ENCODE data around the gene DNAH10.

DNAH10 gene

DNA sequence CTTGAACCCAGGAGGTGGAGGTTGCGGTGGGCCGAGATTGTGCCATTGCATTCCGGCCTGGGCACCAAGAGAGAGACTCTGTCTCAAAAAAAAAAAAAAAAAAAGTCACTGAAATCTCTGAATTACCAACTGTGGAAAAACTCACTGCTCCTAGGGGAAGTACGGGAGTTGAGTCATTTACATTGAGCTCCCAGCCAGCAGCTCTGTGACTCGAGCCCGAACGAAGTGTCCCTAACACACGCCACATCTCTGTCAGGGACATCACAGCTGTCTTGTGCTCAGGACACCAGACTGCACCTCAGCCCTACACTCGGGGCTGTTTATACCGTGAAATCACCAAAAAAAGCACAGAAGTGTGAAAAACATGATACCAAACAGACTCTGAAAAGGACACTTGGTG lies 28.9 kb upstream of the DNAH10 start:
- peaks cover 0 to 11% (median 0%) of the 10 kb centered on the region in 11 experiments; a peak in 4 of 22 replicates for H4K20me1 ChIP-seq
- no peak overlapping the region for H3K4me2 ChIP-seq
- no peak overlapping the region for H3K4me3 ChIP-seq
- no peak overlapping the region for H3K27ac ChIP-seq
- H3K36me3 ChIP-seq, result peaks cover 81 to 99% (median 96%) of the 10 kb centered on the region in 11 experiments
- no peaks in the 10 kb centered on the region for H3K9me3 ChIP-seq (replicated peaks in 1 of 11)
- no peaks in the 10 kb centered on the region for H3K27me3 ChIP-seq
- no peak for TF ChIP-seq Cebpa-rat (IDR thresholded peaks at IDR 0.05)
- H3K9ac ChIP-seq, result no peak overlapping the region
- peaks cover 0 to 17% (median 0%) of the 10 kb centered on the region in 10 experiments; a peak in 8 of 20 replicates for H3K4me1 ChIP-seq

DNA sequence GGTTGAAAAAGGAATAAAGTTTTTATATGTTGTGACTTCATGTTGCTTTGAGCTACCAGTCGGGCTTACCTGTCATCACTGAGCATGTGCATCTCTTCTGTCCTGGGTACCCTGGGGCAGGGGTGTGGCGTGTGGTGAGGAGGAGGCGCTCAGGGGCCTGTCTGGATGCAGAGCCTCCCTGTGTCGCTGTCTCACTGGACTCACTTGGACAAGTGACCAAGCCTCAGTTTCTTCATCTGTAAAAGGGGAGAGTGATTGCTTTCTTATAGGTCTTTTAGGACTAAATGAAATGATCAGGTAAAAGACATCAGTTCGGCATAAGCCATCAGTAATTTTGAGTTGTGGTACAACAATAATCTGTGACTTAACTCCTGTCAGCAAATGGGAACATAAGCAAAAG lies 27.8 kb upstream of the DNAH10 start:
- Histone ChIP-seq H3K27me3 (no peaks in the 10 kb centered on the region), H3K9me3 (replicated peaks in 1 of 11) (no peaks in the 10 kb centered on the region), H4K20me1 (peaks cover 0 to 15% (median 0%) of the 10 kb centered on the region in 11 experiments; a peak in 4 of 22 replicates), H3K4me1 (peaks cover 0 to 17% (median 0%) of the 10 kb centered on the region in 10 experiments; a peak in 8 of 20 replicates), H3K4me3 (no peak overlapping the region), H3K27ac (no peak overlapping the region), H3K9ac (no peak overlapping the region), H3K36me3 (peaks cover 82 to 99% (median 96%) of the 10 kb centered on the region in 11 experiments), H3K4me2 (no peak overlapping the region)
- TF ChIP-seq Cebpa-rat (IDR thresholded peaks at IDR 0.05), result no peak

DNA sequence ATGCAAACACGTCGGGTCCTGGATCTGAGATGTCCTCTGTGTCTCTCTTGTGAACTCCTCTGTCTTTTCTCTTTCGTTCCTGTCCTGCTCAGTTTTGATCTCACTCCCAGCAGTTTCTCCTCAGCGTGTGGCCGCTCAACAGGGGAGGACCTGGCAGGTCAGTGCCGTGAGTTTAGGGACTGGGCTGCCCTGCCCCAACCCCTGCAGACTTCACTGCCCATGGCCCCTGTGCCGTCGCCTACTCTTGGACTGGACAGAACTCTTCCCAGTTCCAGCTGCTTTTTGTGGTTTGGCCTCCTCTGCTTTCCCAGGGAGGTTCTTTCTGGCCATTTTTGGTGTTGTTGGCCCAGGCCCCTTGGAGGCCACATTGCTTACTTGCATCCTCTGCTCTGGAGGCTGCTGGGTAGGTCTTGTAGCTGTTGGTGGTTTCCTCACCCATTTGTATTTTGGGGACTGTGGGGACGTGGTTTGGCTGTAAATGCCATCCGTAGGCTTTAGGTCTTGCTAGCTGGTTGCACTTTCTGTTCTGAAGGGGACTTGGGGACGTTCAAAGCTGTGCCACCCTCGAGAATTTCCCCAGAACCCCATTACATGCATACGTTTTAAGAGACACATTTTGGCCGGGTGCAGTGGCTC lies 20.0 kb upstream of the DNAH10 start:
- Histone ChIP-seq H3K36me3 (peaks cover 73 to 100% (median 95%) of the 10 kb centered on the region in 11 experiments), H3K27me3 (no peaks in the 10 kb centered on the region), H3K4me1 (peaks cover 6 to 28% (median 16%) of the 10 kb centered on the region in 10 experiments; a peak in 17 of 20 replicates), H3K27ac (peak overlapping the region in 5 of 11 experiments; percentile 2 to 53 (median 36); a peak in 7 of 22 replicates), H3K9ac (no peak overlapping the region), H3K4me2 (peak overlapping the region in 8 of 11 experiments; percentile 6 to 51 (median 36); a peak in 9 of 22 replicates), H3K4me3 (no peak overlapping the region), H3K9me3 (replicated peaks in 1 of 11) (no peaks in the 10 kb centered on the region), H4K20me1 (peaks cover 0 to 9% (median 0%) of the 10 kb centered on the region in 11 experiments; a peak in 2 of 22 replicates)
- no peak for TF ChIP-seq Cebpa-rat (IDR thresholded peaks at IDR 0.05)

DNA sequence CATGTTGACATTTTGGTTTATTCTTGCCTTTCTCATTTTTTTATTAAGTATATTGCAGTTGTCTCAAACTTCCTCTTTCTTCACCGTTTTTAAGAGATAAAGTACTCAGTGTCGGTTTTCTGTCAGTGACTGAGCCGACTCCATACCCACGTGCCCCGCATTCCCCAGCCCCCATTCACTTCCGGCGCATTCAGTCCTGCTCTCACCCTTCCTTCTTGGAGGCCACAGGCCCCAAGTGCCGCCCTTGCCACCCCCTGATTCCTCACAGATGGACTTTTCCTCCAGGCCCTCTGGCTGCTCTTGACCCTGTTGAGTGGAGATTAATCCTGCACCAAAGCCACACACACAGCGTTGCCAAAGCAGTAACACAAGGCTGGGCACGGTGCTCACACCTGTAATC lies 19.1 kb upstream of the DNAH10 start:
- Histone ChIP-seq H3K27me3 (no peaks in the 10 kb centered on the region), H3K4me2 (peak overlapping the region in 8 of 11 experiments; percentile 6 to 45 (median 36); a peak in 12 of 22 replicates), H3K27ac (peak overlapping the region in 9 of 11 experiments; percentile 12 to 65 (median 53); a peak in 13 of 22 replicates), H3K9me3 (replicated peaks in 1 of 11) (no peaks in the 10 kb centered on the region), H3K4me3 (no peak overlapping the region), H3K9ac (peak overlapping the region in 3 of 11 experiments; percentile 18 to 31 (median 27); a peak in 2 of 22 replicates), H4K20me1 (peaks cover 0 to 9% (median 0%) of the 10 kb centered on the region in 11 experiments; a peak in 1 of 22 replicates), H3K36me3 (peaks cover 68 to 100% (median 94%) of the 10 kb centered on the region in 11 experiments), H3K4me1 (peaks cover 6 to 31% (median 21%) of the 10 kb centered on the region in 10 experiments; a peak in 18 of 20 replicates)
- TF ChIP-seq Cebpa-rat (IDR thresholded peaks at IDR 0.05), result no peak

DNA sequence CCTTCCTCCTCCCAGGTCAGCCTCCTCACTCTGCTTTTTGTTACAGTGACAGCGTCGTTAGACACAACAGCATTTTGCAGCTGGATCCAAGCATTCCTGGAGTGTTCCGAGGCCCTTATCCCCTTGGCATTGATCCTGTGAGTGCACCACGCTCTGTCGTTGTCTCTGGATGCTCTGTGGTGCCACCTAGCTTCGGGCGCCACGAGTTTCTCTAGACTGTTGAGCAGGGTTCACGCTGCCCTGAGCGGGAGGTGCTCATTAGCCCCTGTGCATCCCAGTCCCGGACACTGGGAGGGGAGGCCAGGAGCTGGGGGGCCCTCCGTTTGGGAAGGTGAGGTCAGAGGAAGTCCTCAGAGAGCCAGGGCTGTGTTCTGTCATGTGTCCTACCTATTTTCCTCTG lies 17.3 kb upstream of the DNAH10 start:
- no peak overlapping the region for H3K4me2 ChIP-seq
- peaks cover 0 to 8% (median 0%) of the 10 kb centered on the region in 11 experiments; a peak in 1 of 22 replicates for H4K20me1 ChIP-seq
- no peak overlapping the region for H3K4me3 ChIP-seq
- H3K27ac ChIP-seq, result no peak overlapping the region
- peaks cover 63 to 99% (median 94%) of the 10 kb centered on the region in 11 experiments for H3K36me3 ChIP-seq
- no peak for TF ChIP-seq Cebpa-rat (IDR thresholded peaks at IDR 0.05)
- no peaks in the 10 kb centered on the region for H3K27me3 ChIP-seq
- H3K9me3 ChIP-seq (replicated peaks in 1 of 11), result no peaks in the 10 kb centered on the region
- H3K4me1 ChIP-seq, result peaks cover 6 to 39% (median 26%) of the 10 kb centered on the region in 10 experiments; a peak in 18 of 20 replicates
- no peak overlapping the region for H3K9ac ChIP-seq

DNA sequence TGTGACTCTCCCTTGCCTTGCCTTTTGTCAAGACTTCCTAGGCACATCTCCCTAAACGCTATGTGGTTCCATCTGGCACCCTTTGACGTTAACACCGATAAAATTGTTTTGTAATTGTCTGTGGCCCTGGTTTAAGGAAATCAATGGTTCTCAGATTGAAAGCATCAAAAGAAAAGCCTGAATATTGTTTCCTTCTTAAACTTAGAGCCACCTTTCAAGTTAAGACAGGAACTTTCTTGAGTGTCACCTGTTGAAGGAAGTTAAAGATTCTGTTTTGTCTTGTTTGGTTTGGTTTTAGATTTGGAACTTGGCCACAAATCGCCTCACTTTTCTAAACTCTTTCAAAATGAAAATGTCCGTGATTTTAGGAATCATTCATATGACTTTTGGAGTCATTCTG lies 14.8 kb upstream of the DNAH10 start:
- Histone ChIP-seq H3K9ac (no peak overlapping the region), H4K20me1 (peaks cover 0 to 8% (median 0%) of the 10 kb centered on the region in 11 experiments; a peak in 1 of 22 replicates), H3K9me3 (replicated peaks in 1 of 11) (no peaks in the 10 kb centered on the region), H3K27ac (no peak overlapping the region), H3K27me3 (no peaks in the 10 kb centered on the region), H3K4me1 (peaks cover under 1 to 34% (median 20%) of the 10 kb centered on the region in 10 experiments; a peak in 18 of 20 replicates), H3K36me3 (peaks cover 62 to 99% (median 94%) of the 10 kb centered on the region in 11 experiments), H3K4me3 (no peak overlapping the region), H3K4me2 (peak overlapping the region in 3 of 11 experiments; percentile 45 to 53 (median 47); a peak in 5 of 22 replicates)
- TF ChIP-seq Cebpa-rat (IDR thresholded peaks at IDR 0.05), result no peak

DNA sequence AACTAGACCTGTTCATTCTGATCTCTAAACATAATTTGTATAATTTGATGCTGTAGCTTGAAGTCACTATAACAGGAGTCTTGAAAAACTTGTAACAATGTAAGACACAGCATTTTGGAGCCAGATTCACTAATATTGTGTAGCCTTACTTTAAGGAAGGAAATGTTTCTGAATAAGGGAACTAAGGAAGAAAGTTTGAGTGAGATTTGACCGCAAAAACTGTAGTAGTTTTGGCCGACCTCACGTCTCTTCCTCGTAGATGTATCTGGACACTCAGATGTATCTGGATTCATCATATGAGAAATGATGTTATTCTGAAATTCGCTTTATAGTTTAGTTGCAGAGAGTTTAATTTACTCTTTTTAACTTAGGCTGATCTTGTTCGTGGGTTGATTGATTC lies 13.9 kb upstream of the DNAH10 start:
- no peaks in the 10 kb centered on the region for H3K9me3 ChIP-seq (replicated peaks in 1 of 11)
- H3K27me3 ChIP-seq, result no peaks in the 10 kb centered on the region
- H3K27ac ChIP-seq, result no peak overlapping the region
- H3K36me3 ChIP-seq, result peaks cover 70 to 100% (median 93%) of the 10 kb centered on the region in 11 experiments
- peaks cover 0 to 25% (median 13%) of the 10 kb centered on the region in 10 experiments; a peak in 15 of 20 replicates for H3K4me1 ChIP-seq
- H3K4me2 ChIP-seq, result peak overlapping the region in 6 of 11 experiments; percentile 16 to 53 (median 46); a peak in 6 of 22 replicates
- no peak overlapping the region for H3K4me3 ChIP-seq
- H4K20me1 ChIP-seq, result peaks cover 0 to 8% (median 0%) of the 10 kb centered on the region in 11 experiments; a peak in 2 of 22 replicates
- H3K9ac ChIP-seq, result no peak overlapping the region
- TF ChIP-seq Cebpa-rat (IDR thresholded peaks at IDR 0.05), result no peak

DNA sequence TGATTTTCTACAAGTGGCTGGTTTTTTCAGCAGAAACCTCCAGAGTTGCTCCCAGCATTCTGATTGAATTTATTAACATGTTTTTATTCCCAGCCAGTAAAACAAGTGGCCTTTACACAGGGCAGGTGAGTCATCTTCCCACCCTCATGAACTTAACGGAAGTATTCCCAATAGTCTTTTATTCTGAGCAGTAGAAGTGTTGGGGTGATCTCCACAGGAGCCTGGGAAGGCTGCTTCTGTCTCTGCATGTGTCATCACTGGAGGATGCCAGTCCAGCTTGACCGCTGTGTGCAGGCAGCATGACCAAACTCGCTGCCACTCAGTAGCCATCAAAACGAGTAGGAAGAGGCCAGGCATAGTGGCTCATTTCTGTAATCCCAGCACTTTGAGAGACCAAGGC lies 13.4 kb upstream of the DNAH10 start:
- Histone ChIP-seq H3K9ac (no peak overlapping the region), H3K27me3 (no peaks in the 10 kb centered on the region), H3K4me2 (peak overlapping the region in 3 of 11 experiments; percentile 6 to 53 (median 45); a peak in 5 of 22 replicates), H4K20me1 (peaks cover 0 to 9% (median 0%) of the 10 kb centered on the region in 11 experiments; a peak in 2 of 22 replicates), H3K27ac (no peak overlapping the region), H3K9me3 (replicated peaks in 1 of 11) (no peaks in the 10 kb centered on the region), H3K4me1 (peaks cover 0 to 21% (median 11%) of the 10 kb centered on the region in 10 experiments; a peak in 13 of 20 replicates), H3K36me3 (peaks cover 73 to 100% (median 93%) of the 10 kb centered on the region in 11 experiments), H3K4me3 (no peak overlapping the region)
- TF ChIP-seq Cebpa-rat (IDR thresholded peaks at IDR 0.05), result no peak

DNA sequence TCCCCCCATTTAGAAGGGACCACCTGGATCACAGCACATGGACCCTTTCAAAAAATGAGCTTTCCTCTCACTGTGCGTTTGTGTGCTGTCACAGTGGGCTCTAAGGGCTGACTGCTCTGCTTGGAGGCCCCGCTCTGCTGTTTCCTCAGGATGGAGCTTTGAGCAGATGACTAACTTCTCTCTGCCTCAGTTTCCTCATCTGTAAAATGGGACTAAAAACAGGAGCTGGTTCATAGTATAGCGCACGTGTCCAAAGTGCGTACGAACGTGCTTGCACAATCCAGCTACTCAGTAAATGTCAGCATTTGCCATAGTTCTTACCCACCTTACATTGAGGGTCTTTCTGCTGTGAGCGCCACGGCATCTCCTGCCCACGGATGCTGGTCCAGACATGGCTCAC lies 12.7 kb upstream of the DNAH10 start:
- Histone ChIP-seq H3K36me3 (peaks cover 73 to 100% (median 93%) of the 10 kb centered on the region in 11 experiments), H3K9me3 (replicated peaks in 1 of 11) (no peaks in the 10 kb centered on the region), H3K9ac (no peak overlapping the region), H3K27me3 (no peaks in the 10 kb centered on the region), H3K27ac (no peak overlapping the region), H3K4me2 (no peak overlapping the region), H4K20me1 (peaks cover 0 to 10% (median 0%) of the 10 kb centered on the region in 11 experiments; a peak in 1 of 22 replicates), H3K4me1 (peaks cover 0 to 21% (median 11%) of the 10 kb centered on the region in 10 experiments; a peak in 13 of 20 replicates), H3K4me3 (no peak overlapping the region)
- no peak for TF ChIP-seq Cebpa-rat (IDR thresholded peaks at IDR 0.05)

Data from BLaER1 treated with 17β-estradiol and CSF1 and Interleukin-3, amounts not matched to agents 10 nM and 100 nM (cell line).